NCI-H748 (cell line): ENCODE data around the gene ANO6.
"Not testable (repeated sequence)": the region's sequence is repeated elsewhere in the genome, so short reads cannot be mapped to it uniquely, and the experiment has no call there.

Experiments used
- DNase-seq: peaks from one replicate; lab custom pipeline; 2025; ENCODE audit not compliant: unreplicated experiment; lab: John Stamatoyannopoulos, UW

Gene ANO6

DNA sequence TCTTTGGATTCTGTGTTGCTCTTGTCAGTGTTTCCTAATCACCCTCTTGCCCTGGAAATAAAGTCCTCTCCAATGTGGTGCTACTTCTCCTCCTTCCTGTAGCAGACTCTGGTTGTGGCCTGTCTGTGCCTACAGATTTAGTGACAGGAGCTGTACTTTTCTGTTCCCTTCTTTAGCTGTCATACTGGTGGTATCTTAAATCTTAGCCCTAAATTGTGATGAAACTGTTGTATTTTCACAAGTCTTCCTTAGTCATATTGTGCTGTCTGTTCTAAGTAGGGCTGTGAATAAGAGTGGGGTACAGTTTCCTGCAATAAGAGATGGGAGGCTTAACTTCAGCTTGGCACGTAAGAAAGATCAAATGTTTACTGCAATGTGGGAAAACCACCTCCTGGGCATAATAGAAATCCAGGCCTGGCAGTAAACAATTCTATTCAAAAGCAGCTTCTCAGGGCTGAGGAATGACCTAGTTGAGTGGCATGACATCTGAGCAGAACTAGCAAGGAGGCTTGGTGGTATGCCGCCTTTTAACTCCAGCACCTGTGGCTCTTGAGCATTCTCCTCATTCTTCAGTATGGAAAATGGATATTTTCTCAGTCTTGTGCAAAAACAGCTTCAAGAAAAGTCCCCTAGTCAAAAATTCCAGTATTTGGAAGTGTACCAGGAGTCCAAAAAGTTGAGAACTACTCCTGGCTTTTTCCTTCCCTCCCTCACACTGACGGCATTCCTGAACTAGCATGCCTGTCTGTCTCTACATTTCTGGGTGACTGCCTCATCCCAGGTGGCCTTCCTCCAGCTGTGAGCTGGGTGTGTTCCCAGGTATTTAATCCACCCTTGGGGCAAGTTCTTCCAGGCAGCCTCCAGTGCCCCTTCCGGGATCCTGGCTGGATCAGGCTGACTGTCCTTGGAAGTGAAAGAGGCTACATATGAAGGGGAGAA, 19.5 kb downstream of the ANO6 start:
- no peak for DNase-seq

DNA sequence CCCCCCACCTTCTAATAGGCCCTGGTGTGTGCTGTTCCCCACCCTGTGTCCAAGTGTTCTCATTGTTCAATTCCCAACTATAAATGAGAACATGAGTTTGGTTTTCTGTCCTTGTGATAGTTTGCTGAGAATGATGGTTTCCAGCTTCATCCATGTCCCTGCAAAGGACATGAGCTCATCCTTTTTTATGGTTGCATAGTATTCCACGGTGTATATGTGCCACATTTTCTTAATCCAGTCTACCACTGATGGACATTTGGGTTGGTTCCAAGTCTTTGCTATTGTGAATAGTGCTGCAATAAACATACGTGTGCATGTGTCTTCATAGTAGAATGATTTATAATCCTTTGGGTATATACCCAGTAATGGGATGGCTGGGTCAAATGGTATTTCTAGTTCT, 20.5 kb downstream of the ANO6 start:
- not testable (repeated sequence) for DNase-seq

GRCh38 chr12:45242180-45242579, 26.3 kb downstream of the ANO6 start:
- no peak for DNase-seq

DNA sequence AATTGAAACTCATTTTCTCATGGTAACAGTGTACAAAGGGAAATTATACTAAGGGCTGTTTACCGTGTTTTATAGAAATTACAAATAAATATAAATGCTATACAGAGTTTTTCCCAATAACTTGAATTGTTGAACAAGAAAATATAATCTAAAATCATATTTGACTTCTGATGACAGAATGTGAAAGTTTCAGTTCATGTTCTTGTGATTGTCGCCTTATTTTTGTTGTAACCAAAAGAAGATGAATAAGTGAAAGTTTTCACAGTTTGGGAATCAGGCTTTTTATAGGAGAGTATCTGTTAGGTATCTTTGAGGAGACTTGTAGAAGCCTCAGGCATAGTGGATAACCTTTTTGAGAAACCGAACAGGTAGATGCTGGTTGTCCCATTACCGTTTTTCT, 28.1 kb downstream of the ANO6 start:
- DNase-seq: no peak

DNA sequence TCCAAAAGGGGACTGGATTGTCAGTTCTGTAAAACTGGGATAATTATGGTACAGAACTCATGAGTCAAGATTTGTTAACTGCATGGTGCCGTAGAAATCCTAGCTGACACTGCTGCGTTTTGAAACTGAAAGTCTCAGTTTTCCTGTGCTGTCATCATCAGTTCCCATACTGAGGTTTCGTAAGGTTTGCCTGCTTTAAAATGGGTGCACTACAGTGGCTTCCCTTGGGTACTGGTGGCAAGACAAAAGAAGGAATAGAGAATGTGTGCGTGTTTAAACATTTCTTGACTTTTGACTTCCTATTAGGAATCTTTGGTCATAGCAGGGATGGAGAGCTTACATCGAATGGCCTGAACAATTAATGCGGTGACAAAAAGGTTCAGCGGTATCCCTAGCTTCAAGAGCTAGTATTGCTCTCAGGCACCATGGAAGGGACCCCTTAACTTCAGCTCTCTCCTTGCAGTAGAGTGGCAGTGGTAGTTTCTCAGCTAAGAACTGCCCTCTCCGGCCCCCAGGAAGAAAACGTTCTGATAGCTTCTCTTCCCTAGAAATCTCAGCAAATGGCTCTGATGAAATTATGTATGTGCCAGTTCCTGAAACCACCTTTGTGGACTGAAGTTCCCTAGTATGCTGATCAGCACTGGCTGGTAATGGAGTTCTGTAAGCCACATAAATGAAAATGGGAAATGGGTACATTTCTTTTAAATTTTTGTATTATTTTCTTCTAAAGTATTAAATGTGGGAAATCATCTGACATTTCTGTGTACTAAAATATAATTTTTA, 28.9 kb downstream of the ANO6 start:
- no peak for DNase-seq

GRCh38 chr12:45246236-45246635, 30.3 kb downstream of the ANO6 start:
- no peak for DNase-seq

DNA sequence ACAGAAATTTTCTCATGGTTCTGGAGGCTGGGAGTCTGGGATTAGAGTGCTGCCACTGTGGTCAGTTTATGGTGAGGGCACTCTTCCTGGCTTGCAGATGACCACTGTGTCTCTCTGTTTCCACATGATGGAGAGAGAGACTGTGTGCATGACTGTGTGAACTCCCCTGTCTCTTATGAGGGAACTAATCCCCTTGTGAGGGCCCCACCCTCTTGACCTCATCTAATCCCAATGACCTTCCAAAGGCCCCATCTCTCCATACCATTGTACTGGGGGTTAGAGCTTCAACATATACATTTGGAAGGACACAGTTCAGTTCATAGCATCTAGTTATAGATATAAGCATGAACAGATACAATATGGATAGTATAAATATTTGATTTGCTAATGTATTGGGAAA, 31.7 kb downstream of the ANO6 start:
- no peak for DNase-seq

- DNase-seq: no peak
These were observed 32.2 kb downstream of the ANO6 start for GRCh38 chr12:45248095-45248494.

GRCh38 chr12:45254254-45254653, 38.4 kb downstream of the ANO6 start:
- DNase-seq: no peak

GRCh38 chr12:45256721-45257120, 40.8 kb downstream of the ANO6 start:
- no peak for DNase-seq

DNA sequence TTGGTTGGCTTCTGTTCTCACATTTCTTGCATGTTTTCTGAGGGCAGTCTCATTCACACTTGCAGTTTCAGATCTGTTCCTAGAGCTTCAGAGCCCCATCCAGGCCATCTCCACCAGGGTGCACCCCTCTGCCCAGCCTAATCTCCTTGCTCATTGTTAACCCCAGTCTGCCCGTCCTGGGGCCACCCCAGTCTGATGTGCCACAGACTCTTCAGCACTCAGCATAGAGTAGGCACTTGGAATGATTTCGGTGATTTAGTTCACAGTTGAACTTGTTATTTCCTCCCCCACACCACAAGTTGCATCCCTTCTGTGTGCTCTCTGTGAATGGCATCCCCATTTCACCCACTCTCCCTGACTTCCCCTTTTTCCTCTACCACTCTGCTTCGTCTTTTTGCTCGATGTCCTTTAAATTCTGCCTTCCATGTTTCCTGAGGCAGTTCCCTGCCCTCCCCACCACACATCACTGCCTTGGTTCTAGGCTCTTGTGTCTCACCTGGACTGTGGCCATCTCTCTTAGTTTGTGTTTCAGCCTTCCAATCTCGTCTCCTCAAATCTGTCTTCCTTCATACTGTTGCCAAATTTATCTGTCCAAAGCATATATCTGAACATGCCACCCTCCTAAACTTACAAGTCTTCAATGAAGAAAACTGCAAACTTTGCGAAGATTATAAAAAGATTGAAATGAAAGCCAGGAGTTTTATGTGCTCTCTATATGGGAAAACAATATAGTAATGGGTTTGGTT, 41.5 kb downstream of the ANO6 start:
- no peak for DNase-seq

DNA sequence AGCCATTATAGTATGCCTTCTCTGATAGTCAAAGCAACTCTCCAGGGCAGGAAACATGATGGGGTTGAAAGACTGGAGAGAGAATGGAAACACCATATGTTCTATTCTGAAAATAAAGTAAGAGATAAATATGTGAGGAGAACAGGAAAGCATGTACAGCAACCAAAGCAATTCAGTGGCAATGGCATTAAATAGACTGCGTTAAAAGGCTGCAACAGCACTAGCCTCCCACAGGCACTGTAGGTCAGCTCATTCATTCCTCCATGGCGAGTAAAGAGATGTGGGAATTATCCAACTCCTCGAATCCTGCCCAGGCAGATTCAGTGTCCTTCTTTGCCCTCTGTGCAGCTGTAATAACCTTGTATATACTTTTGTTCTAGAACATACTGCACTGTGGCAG, 43.8 kb downstream of the ANO6 start:
- DNase-seq: no peak

DNA sequence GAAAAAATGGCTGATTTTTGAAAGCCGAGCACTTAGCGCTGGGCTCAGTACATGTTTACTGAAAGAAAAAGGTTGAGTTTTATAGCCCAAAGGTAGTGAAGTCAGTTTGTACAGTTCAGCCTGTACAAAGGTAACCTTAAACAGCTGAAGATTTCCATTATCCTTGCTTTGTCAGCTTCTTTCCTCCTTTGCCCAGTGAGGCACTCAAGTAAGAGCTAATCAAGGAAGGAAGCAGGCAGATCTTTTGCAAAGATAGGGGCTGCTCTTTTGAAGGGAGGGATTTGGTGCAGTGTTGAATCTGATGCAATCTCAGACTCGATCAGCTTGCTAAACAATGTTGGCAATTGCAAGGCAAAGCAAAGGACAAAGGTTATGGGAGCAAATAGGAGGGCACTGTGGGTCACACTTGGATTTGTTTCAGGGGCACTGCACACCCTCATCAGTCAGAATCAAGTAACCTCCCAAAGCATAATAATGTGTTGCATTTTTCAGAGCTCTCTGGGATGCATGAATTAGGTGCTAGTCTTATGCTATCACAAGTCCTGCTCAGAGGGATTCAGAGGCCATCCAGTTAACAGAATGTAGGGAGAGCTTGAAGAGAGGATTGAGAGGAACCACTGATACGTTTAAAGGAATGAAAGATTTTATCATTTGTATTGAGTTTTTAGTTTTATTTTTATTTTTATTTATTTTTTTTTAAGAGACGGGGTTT, 44.4 kb downstream of the ANO6 start:
- DNase-seq: no peak

DNA sequence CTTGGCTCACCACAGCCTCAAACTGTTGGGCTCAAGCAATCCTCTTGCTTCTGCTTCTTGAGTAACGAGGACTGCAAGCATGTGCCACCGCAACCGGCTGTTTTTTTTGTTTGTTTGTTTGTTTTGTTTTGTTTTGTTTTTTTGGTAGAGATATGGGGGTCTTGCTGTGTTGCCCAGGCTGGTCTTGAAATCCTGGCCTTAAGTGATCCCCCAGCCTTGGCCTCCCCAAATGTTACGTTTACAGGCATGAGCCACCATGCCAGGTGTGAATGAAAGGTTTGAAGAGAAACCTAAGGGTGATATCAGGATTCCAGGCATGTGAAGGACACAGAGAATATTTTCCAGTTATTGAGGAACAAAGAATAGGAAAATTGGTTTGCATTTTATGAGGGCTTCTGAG, 45.0 kb downstream of the ANO6 start:
- no peak for DNase-seq

- DNase-seq: not testable (repeated sequence)
These were observed 46.3 kb downstream of the ANO6 start for GRCh38 chr12:45262185-45262584.

DNA sequence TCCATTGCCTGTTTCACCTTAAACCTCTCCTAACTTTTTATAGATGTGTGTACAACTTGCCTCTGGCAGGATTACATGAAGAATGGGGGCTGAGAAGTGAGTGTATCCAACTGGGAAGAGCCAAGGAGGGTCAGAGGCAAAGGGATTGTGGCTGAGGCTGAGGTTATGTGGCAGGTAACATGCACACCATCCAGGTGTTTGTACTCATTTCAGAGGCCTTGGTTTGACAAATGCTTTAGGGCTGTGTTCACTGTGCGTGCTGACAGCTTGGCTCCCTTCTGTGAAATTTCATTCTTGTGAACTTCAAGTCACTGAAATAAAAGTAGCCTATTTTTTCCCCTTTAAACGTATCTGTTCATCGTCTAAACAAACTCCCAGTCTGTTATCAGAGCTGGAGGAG, 47.7 kb downstream of the ANO6 start:
- DNase-seq: no peak

DNA sequence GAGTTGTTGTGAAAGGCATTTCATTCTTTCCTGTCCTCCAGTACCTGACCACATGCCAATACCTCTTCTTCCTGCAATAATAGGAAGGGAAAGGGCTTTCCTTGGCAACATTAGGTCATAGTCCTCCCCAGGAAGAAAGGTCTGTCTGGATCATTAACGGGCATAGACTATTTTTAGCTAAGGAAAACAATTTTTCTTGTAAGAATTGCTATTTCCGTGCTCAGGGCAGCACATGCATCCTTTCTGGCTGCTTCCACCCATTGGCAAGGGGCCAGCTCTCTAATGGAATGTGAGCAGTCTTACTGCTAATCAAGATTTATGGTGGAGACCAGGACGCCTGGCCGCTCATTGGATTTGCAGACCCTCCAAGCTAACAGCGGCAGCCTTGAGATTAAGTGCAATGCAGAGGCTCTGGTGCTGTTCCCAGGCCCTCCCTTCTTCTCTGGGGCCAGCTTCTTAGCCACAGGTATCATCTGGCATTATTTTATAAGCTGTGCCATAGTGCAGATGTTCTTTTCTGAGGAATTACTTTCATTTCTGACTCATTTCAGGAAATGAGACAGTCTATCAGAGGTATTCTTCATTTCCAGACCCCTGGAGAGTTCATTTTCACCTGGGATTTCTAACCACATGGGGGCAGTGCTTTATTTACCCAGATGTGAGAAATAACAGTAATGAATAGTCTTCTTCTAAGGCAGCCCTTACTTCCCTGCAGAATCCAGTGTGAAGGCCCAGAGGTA, 52.9 kb downstream of the ANO6 start:
- DNase-seq: peak; percentile 18

DNA sequence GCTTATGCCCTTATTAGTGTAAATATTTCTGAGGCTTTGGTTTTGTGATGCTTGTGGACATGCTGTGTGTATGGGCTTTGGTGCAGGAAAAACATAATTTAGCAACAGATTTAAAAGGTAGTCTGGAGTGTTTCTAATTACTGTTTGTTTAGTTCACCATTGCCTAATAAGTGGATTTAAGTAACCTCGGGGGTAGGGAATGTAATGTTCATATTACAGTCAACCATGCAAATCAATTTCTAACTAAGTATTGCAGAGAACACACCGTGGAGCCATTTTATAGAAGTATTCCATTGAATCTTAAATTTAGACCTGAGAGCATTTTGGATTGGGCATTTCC, 53.5 kb downstream of the ANO6 start:
- DNase-seq: peak; percentile 63

- DNase-seq: no peak
These were observed 55.1 kb downstream of the ANO6 start for GRCh38 chr12:45270951-45271350.

DNA sequence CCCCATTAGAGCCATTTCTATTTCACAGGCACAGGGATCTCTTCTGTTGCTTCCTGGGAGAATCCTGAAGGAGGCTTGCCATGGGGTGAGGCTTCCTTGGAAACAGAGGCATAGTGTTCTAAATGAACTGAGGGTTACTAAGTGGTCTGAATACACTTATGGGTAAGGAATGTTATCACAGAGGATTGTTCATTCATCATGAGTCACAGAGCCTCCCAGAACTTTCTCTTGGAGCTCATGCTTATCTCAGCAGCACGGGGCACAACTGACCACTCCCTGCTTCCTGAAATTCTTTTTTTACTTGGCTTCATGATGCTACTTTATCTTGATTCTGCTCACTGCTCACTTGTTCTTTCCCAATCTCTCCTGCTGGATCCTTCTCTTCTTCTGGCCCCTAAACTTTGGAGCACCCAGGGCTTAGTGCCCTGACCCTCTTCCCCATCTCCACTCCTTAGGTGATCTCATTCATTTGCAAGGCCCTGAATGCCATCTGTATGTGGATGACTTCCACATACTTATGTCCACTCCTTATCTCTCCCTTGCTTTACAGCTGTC, 57.9 kb downstream of the ANO6 start:
- no peak for DNase-seq
